ENCODE results near the gene FASTK. TPM values are rescaled to one million over a fixed set of nuclear protein-coding genes. Genes with fewer than 3 reads are reported as not detected.

FASTK gene
- total RNA-seq, 1 donor from 2014 or later, result 82.4 TPM

- H3K27ac Mint-ChIP-seq (ENCODE audit: unreplicated experiment), result peak within 1 kb of the TSS; percentile 95
- H3K4me1 Mint-ChIP-seq, result peaks cover 49% of the 10 kb centered on the region
- H3K4me3 Mint-ChIP-seq, result peak within 1 kb of the TSS; percentile 96
- H3K9me3 Mint-ChIP-seq, result no peaks in the 10 kb centered on the region
- no peak for TF ChIP-seq CTCF (conservative IDR thresholded peaks at IDR 0.05)
- peaks cover 2% of the 10 kb centered on the region for H3K27me3 Mint-ChIP-seq (ENCODE audit: low read depth)
- DNase-seq (ENCODE audit: low read depth, low spot score), result no peak
- H3K36me3 Mint-ChIP-seq (ENCODE audit: low read depth), result no peaks in the 10 kb centered on the region
Measured at GRCh38 chr7:151057506-151057988, 23.1 kb downstream of the FASTK start, which contains the start of gene CDK5. CDK5 (minus strand) TSS chr7:151057897; CDS start chr7:151057848, 49 bp downstream.

GRCh38 chr7:151056666-151057505, 23.7 kb downstream of the FASTK start:
- H3K4me1 Mint-ChIP-seq, result peaks cover 45% of the 10 kb centered on the region
- peak overlapping the region; percentile 96 for H3K4me3 Mint-ChIP-seq
- no peaks in the 10 kb centered on the region for H3K9me3 Mint-ChIP-seq
- no peak for TF ChIP-seq CTCF (conservative IDR thresholded peaks at IDR 0.05)
- DNase-seq (ENCODE audit: low read depth, low spot score), result no peak
- H3K27ac Mint-ChIP-seq (ENCODE audit: unreplicated experiment), result no peak overlapping the region
- no peaks in the 10 kb centered on the region for H3K36me3 Mint-ChIP-seq (ENCODE audit: low read depth)
- peaks cover 4% of the 10 kb centered on the region for H3K27me3 Mint-ChIP-seq (ENCODE audit: low read depth)

GRCh38 chr7:151056283-151056665, 24.3 kb downstream of the FASTK start:
- Mint-ChIP-seq H3K36me3 (ENCODE audit: low read depth) (no peaks in the 10 kb centered on the region), H3K27me3 (ENCODE audit: low read depth) (peaks cover 4% of the 10 kb centered on the region), H3K27ac (ENCODE audit: unreplicated experiment) (no peak overlapping the region), H3K4me3 (peak overlapping the region; percentile 96), H3K9me3 (no peaks in the 10 kb centered on the region), H3K4me1 (peaks cover 39% of the 10 kb centered on the region)
- peak; percentile 16 for TF ChIP-seq CTCF (conservative IDR thresholded peaks at IDR 0.05)
- no peak for DNase-seq (ENCODE audit: low read depth, low spot score)

- Mint-ChIP-seq H3K36me3 (ENCODE audit: low read depth) (no peaks in the 10 kb centered on the region), H3K27ac (ENCODE audit: unreplicated experiment) (no peak overlapping the region), H3K9me3 (no peaks in the 10 kb centered on the region), H3K4me3 (no peak overlapping the region), H3K4me1 (peaks cover 28% of the 10 kb centered on the region), H3K27me3 (ENCODE audit: low read depth) (peaks cover 16% of the 10 kb centered on the region)
- no peak for TF ChIP-seq CTCF (conservative IDR thresholded peaks at IDR 0.05)
- DNase-seq (ENCODE audit: low read depth, low spot score), result no peak
Measured at GRCh38 chr7:151053751-151054150, 26.9 kb downstream of the FASTK start.

GRCh38 chr7:151053096-151053495, 27.5 kb downstream of the FASTK start:
- peaks cover 21% of the 10 kb centered on the region for H3K4me1 Mint-ChIP-seq
- H3K27ac Mint-ChIP-seq (ENCODE audit: unreplicated experiment), result no peak overlapping the region
- DNase-seq (ENCODE audit: low read depth, low spot score), result no peak
- TF ChIP-seq CTCF (conservative IDR thresholded peaks at IDR 0.05), result no peak
- no peaks in the 10 kb centered on the region for H3K9me3 Mint-ChIP-seq
- H3K4me3 Mint-ChIP-seq, result peak overlapping the region; percentile 28
- H3K36me3 Mint-ChIP-seq (ENCODE audit: low read depth), result no peaks in the 10 kb centered on the region
- H3K27me3 Mint-ChIP-seq (ENCODE audit: low read depth), result peaks cover 16% of the 10 kb centered on the region
